HepG2 (cell line): ENCODE measurements around the gene CARD19. TPM values are rescaled to one million over a fixed set of nuclear protein-coding genes. Genes with fewer than 3 reads are reported as not detected.

Experiments used
- HHEX ChIP-seq: IDR thresholded peaks from 2 replicates; pipeline ENCODE4 v1.6.1; 2016; ENCODE audit warnings: control low read depth
- JUNB ChIP-seq: sonication (generic); formaldehyde crosslinking; IDR thresholded peaks from 2 replicates; pipeline ENCODE4 v1.8.0; 2022; ENCODE audit warnings: missing genetic modification reagents, mild to moderate bottlenecking, borderline replicate concordance
- LCORL ChIP-seq, 2 experiments: fragments of 450-650 bp in 1 of 2; sonication (generic) in 1 of 2; formaldehyde crosslinking in 1 of 2; IDR thresholded peaks; 2 replicates each; pipeline versions ENCODE4 v1.5.0 to v1.6.1; 2017 to 2020; ENCODE audit warnings: antibody characterized with exemption in 1 of 2, missing genetic modification reagents in 1 of 2
- MLXIP ChIP-seq: sonication (generic); formaldehyde crosslinking; IDR thresholded peaks from 2 replicates; pipeline ENCODE4 v1.9.0; 2021; ENCODE audit warnings: missing genetic modification reagents, borderline replicate concordance
- MTA3 ChIP-seq: sonication (generic); formaldehyde crosslinking; IDR thresholded peaks from 2 replicates; pipeline ENCODE4 v1.4.0; 2020; ENCODE audit warnings: missing genetic modification reagents
- PHF20 ChIP-seq: sonication (generic); formaldehyde crosslinking; IDR thresholded peaks from 2 replicates; pipeline ENCODE4 v1.5.0; 2020; ENCODE audit warnings: mild to moderate bottlenecking, missing genetic modification reagents
- RBM39 ChIP-seq: fragments of 200-400 bp; formaldehyde crosslinking; IDR thresholded peaks from one replicate; pipeline ENCODE4 v1.6.1; 2018; ENCODE audit warnings: antibody characterized with exemption, mild to moderate bottlenecking, low read depth, low read length; ENCODE audit not compliant: poor library complexity, severe bottlenecking
- RXRB ChIP-seq: IDR thresholded peaks from 2 replicates; pipeline ENCODE4 v1.6.1; 2016; ENCODE audit warnings: borderline replicate concordance, missing genetic modification reagents, missing compliant biosample characterization
- SMC3 ChIP-seq: IDR thresholded peaks from 2 replicates; pipeline ENCODE4 v1.6.1; 2011; ENCODE audit warnings: low read length, improper control_type of control experiment
- SP1 ChIP-seq, 2 experiments: fragments of 450-650 bp in 1 of 2; sonication (generic) in 1 of 2; formaldehyde crosslinking in 1 of 2; IDR thresholded peaks; 2 replicates each; pipeline versions ENCODE4 v1.4.0 to v1.6.1; 2016 to 2020; ENCODE audit warnings: missing genetic modification reagents in 1 of 2
- TAF1 ChIP-seq: sonication (generic); formaldehyde crosslinking; IDR thresholded peaks from 2 replicates; pipeline ENCODE4 v1.4.0; 2020; ENCODE audit warnings: missing genetic modification reagents
- THAP7 ChIP-seq: sonication (generic); formaldehyde crosslinking; IDR thresholded peaks from 2 replicates; pipeline ENCODE4 v1.8.1; 2023; ENCODE audit warnings: mild to moderate bottlenecking, missing genetic modification reagents
- TOPORS ChIP-seq: sonication (generic); formaldehyde crosslinking; IDR thresholded peaks from 2 replicates; pipeline ENCODE4 v1.8.0; 2023; ENCODE audit warnings: mild to moderate bottlenecking, missing genetic modification reagents
- ZFX ChIP-seq: sonication (generic); formaldehyde crosslinking; IDR thresholded peaks from 2 replicates; pipeline ENCODE4 v1.4.0; 2020; ENCODE audit warnings: mild to moderate bottlenecking, low read depth, missing genetic modification reagents, moderate library complexity
- ZNF121 ChIP-seq: sonication (generic); formaldehyde crosslinking; IDR thresholded peaks from 2 replicates; pipeline ENCODE4 v1.5.0; 2020; ENCODE audit warnings: mild to moderate bottlenecking, missing genetic modification reagents
- ZNF230 ChIP-seq: sonication (generic); formaldehyde crosslinking; IDR thresholded peaks from 2 replicates; pipeline ENCODE4 v1.4.0; 2020; ENCODE audit warnings: mild to moderate bottlenecking, missing genetic modification reagents
- ZNF282 ChIP-seq: fragments of 450-650 bp; IDR thresholded peaks from 2 replicates; pipeline ENCODE4 v1.6.1; 2018; ENCODE audit not compliant: partially characterized antibody
- ZNF501 ChIP-seq: sonication (generic); formaldehyde crosslinking; IDR thresholded peaks from 2 replicates; pipeline ENCODE4 v1.5.1; 2020; ENCODE audit warnings: mild to moderate bottlenecking, moderate library complexity, missing genetic modification reagents
- ZNF672 ChIP-seq: sonication (generic); formaldehyde crosslinking; IDR thresholded peaks from 2 replicates; pipeline ENCODE4 v1.8.1; 2022; ENCODE audit warnings: missing genetic modification reagents
- ZNF691 ChIP-seq: sonication (generic); formaldehyde crosslinking; IDR thresholded peaks from 2 replicates; pipeline ENCODE4 v1.4.0; 2020; ENCODE audit warnings: missing genetic modification reagents, low read depth, mild to moderate bottlenecking, borderline replicate concordance
- polyA plus RNA-seq, 8 experiments: library from polyadenylated mRNA; depleted of rRNA in 3 of 8; stranded (reverse) in 7 of 8; unstranded in 1 of 8; fragments of >200 nt; fragmentation: Illumina TruSeq in 4 of 8; extraction: Trizol in 4 of 8; gene quantifications; 2 replicates each; pipeline versions ENCODE4 v1.2.1 to v1.2.3, GENCODE V29; 2011 to 2016; ENCODE audit warnings: low read depth in 4 of 8, missing spikeins in 1 of 8, mixed read lengths in 1 of 8; ENCODE audit not compliant: insufficient read depth in 1 of 8
- total RNA-seq, 5 experiments: library from RNA; depleted of rRNA; stranded (reverse); fragments of >200 nt; fragmentation: Illumina TruSeq; extraction: Trizol; gene quantifications; 2 replicates each; pipeline ENCODE4 v1.2.3, GENCODE V29; 2016; ENCODE audit warnings: low read depth in 1 of 5
- TF ChIP-seq, protein P1 (sequence below): sonication (generic); formaldehyde crosslinking; IDR thresholded peaks from 2 replicates; pipeline ENCODE4 v1.4.0; 2020; ENCODE audit warnings: missing genetic modification reagents

Gene CARD19
- total and polyA plus RNA-seq, 2 of the 13 experiments (the other 11 are each of a cell fraction or from before 2014, with no cell fraction given): 18.4 to 47.2 TPM

DNA sequence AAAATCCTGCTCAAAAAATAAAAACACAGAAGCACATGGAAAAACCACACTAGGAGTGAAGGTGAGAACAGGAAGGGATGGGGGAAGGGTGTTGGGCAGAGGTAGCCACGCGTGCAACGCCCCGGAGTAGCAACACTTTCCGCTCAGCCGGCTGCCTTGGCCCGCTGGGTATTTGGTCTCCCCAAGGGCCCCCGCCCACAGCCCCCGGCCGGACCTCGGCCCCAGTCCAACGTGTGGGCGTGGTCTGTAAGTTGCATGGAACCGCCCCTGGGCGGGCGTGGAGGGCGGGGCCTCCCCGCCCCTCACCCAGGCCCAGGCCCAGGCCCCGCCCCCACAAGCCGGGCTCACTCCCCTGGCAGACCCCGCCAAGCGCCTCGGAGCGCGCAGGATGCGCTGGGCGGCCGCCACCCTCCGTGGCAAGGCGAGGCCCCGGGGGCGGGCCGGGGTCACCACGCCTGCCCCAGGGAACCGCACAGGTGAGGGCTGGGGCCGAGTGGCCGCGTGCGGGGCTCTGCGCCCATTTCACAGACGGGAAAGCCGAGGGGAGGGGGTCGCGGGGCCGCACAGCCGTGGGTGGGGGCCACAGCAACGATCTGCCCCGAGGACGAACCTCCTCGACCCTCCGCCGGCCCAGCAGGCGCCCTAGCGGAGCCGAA is 37.5 kb upstream of the CARD19 start, which contains the start of gene SUSD3 (continued):
- TF ChIP-seq ZNF691 (CRISPR knock-in tag): 0 out of 2 replicates have a peak, but pooled peaks have one; percentile 18
- TF ChIP-seq TOPORS (CRISPR knock-in tag): 0 out of 2 replicates have a peak, but pooled peaks have one; percentile 26
- no peak for TF ChIP-seq MTA3
- no peak for TF ChIP-seq ZNF672
- TF ChIP-seq THAP7 (CRISPR knock-in tag): no peak
- TF ChIP-seq ZNF282: no peak
- peak; percentile 19; the same call in 1 of the 2 replicates for TF ChIP-seq ZFX (CRISPR knock-in tag)
- TF ChIP-seq PHF20: no peak
- TF ChIP-seq ZNF501 (CRISPR knock-in tag): no peak
- TF ChIP-seq, protein P1, sequence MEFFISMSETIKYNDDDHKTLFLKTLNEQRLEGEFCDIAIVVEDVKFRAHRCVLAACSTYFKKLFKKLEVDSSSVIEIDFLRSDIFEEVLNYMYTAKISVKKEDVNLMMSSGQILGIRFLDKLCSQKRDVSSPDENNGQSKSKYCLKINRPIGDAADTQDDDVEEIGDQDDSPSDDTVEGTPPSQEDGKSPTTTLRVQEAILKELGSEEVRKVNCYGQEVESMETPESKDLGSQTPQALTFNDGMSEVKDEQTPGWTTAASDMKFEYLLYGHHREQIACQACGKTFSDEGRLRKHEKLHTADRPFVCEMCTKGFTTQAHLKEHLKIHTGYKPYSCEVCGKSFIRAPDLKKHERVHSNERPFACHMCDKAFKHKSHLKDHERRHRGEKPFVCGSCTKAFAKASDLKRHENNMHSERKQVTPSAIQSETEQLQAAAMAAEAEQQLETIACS (CRISPR knock-in tag): no peak
- 0 out of 2 replicates have a peak, but pooled peaks have one; percentile 16 for TF ChIP-seq RXRB
- no peak for TF ChIP-seq HHEX (CRISPR knock-in tag)
- TF ChIP-seq LCORL (IDR thresholded peaks at IDR 0.05): no peak
- TF ChIP-seq LCORL (CRISPR knock-in tag; IDR thresholded peaks at IDR 0.05): peak; percentile 61; the same call in 1 of the 2 replicates
- TF ChIP-seq ZNF121 (CRISPR knock-in tag): no peak; the same call in 1 of the 2 replicates
- no peak for TF ChIP-seq SP1 (IDR thresholded peaks at IDR 0.05)
- TF ChIP-seq SP1 (CRISPR knock-in tag; IDR thresholded peaks at IDR 0.05): peak; percentile 75
- 0 out of 2 replicates have a peak, but pooled peaks have one; percentile 45 for TF ChIP-seq ZNF230 (CRISPR knock-in tag)
- no peak for TF ChIP-seq JUNB (CRISPR knock-in tag)
- TF ChIP-seq TAF1 (CRISPR knock-in tag): peak; percentile 31; the same call in 1 of the 2 replicates
- no peak for TF ChIP-seq MLXIP (CRISPR knock-in tag)
- TF ChIP-seq SMC3: no peak
- TF ChIP-seq RBM39: no peak
